Caco-2 (cell line): Measurements from ENCODE around the gene NHSL2. TPM values are rescaled to one million over a fixed set of nuclear protein-coding genes. Genes with fewer than 3 reads are reported as not detected.

Experiments used
- BruUV-seq: library from RNA; stranded (reverse); fragments of 400-500 nt; replicated peaks from 2 replicates; lab custom pipeline; 2021; lab: Mats Ljungman, UMichigan
- CTCF ChIA-PET: fragments of 300-600 bp; sonication (Branson Sonifier 250); formaldehyde crosslinking; loops from one replicate; lab custom pipeline; 2022; ENCODE audit warnings: antibody characterized with exemption; lab: Charles Lee
- POLR2A ChIA-PET: fragments of 300-600 bp; sonication (Branson Sonifier 250); formaldehyde crosslinking; loops from one replicate; lab custom pipeline; 2022; ENCODE audit warnings: antibody characterized with exemption; lab: Charles Lee
- DNase-seq, 2 experiments: peaks; one replicate each; pipeline versions ENCODE4 v3.0.0 to v3.0.0-alpha.2; 2020 to 2022
- H3K27me3 ChIP-seq: replicated peaks from 2 replicates; pipeline ENCODE4 v1.6.0; 2011; ENCODE audit warnings: low read length; ENCODE audit not compliant: control insufficient read depth, insufficient read depth
- H3K36me3 ChIP-seq: 2 replicates; pipeline ENCODE4 v1.5.1; 2011; ENCODE audit warnings: low read length; ENCODE audit not compliant: control insufficient read depth, insufficient read depth
- H3K4me1 ChIP-seq: fragments of 250-450 bp; sonication (Bioruptor Pico); 2 replicates; pipeline ENCODE4 v1.5.1; 2020; ENCODE audit warnings: mild to moderate bottlenecking
- H3K4me3 ChIP-seq: 2 replicates; pipeline ENCODE4 v1.5.1; 2011; ENCODE audit warnings: low read depth, mild to moderate bottlenecking, control low read depth, low read length
- H3K9me3 ChIP-seq: fragments of 250-450 bp; sonication (Bioruptor Pico); 2 replicates; pipeline ENCODE4 v1.5.1; 2020; ENCODE audit warnings: mild to moderate bottlenecking, moderate library complexity
- H3K27ac Mint-ChIP-seq: one replicate; pipeline ENCODE4 v1.8.0; 2022; ENCODE audit warnings: mixed read lengths; ENCODE audit not compliant: unreplicated experiment
- H3K27me3 Mint-ChIP-seq: one replicate; pipeline ENCODE4 v1.8.0; 2022; ENCODE audit warnings: mixed read lengths; ENCODE audit not compliant: insufficient read depth, unreplicated experiment
- H3K36me3 Mint-ChIP-seq: one replicate; pipeline ENCODE4 v1.8.0; 2022; ENCODE audit warnings: mild to moderate bottlenecking, mixed read lengths; ENCODE audit not compliant: insufficient read depth, unreplicated experiment
- H3K4me1 Mint-ChIP-seq: one replicate; pipeline ENCODE4 v1.8.0; 2022; ENCODE audit warnings: low read depth, mixed read lengths; ENCODE audit not compliant: unreplicated experiment
- H3K4me3 Mint-ChIP-seq: one replicate; pipeline ENCODE4 v1.8.0; 2022; ENCODE audit warnings: mild to moderate bottlenecking, moderate library complexity, mixed read lengths; ENCODE audit not compliant: unreplicated experiment
- H3K9me3 Mint-ChIP-seq: one replicate; pipeline ENCODE4 v1.8.0; 2022; ENCODE audit warnings: mixed read lengths; ENCODE audit not compliant: unreplicated experiment
- intact Hi-C: fragments of 100-400 bp; cut with micrococcal nuclease; formaldehyde crosslinking; loops from one replicate; pipeline ENCODE4 v1.10.0; 2022; ENCODE audit not compliant: unreplicated experiment
- total RNA-seq: library from RNA; stranded (reverse); gene quantifications from 2 replicates; pipeline ENCODE4 v1.2.3, GENCODE V29; 2022
- TF ChIP-seq, protein P1 (sequence below), 2 experiments: fragments of 200-600 bp in 1 of 2; IDR thresholded peaks; 1 replicate in 1 of 2; 2 replicates in 1 of 2; pipeline versions ENCODE4 v1.5.1 to v1.8.0; 2011 to 2022; ENCODE audit warnings: antibody characterized with exemption in 1 of 2, control low read depth in 1 of 2, inconsistent platforms in 1 of 2, low read depth in 1 of 2, low read length in 1 of 2, mild to moderate bottlenecking in 1 of 2, moderate library complexity in 1 of 2; ENCODE audit not compliant: insufficient read depth in 1 of 2, severe bottlenecking in 1 of 2, unreplicated experiment in 1 of 2

Gene NHSL2
- total RNA-seq, 1 experiment from 2014 or later: 0.18 TPM

DNA sequence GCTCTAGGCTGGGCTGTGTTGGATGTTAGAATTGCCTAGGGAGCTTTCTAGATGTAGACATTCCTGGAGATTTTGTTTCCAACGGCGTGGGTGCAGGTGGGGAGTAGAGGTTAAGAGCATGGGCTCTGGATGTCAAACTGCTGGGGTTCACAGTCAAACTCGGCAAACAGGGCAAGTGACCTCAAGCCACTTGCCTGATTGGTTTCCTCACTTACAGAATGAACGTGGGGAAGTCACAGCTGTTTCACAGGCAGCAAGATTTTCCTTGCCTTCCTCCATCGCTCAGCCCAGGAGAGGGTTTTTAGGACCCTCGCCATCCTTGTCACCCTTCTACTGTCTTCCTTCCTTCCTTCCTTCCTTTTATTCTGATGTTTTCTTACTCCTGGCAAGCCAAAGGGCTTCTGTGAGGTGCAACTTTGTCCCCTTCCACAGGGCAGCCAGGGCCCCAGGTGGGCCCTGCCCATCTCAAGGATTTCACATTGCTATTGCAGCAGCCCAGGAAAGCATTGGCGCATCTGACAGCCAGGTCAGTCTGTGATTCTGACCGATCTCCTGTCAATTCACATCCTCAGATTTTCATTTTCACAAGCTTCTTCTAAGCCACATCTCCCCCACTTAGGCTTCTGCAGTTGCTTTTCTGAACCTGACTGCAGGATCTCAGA lies 214.0 kb downstream of the NHSL2 start:
- Mint-ChIP-seq H3K4me1 (no peaks in the 10 kb centered on the region), H3K27me3 (no peaks in the 10 kb centered on the region), H3K4me3 (no peak overlapping the region), H3K9me3 (no peaks in the 10 kb centered on the region), H3K36me3 (no peaks in the 10 kb centered on the region), H3K27ac (no peak overlapping the region)
- BruUV-seq: no TSS peak
- Histone ChIP-seq H3K4me1 (no peaks in the 10 kb centered on the region), H3K4me3 (no peak overlapping the region), H3K36me3 (no peaks in the 10 kb centered on the region), H3K9me3 (no peaks in the 10 kb centered on the region), H3K27me3 (no peaks in the 10 kb centered on the region)
- intact Hi-C loops: loop anchor here (5.0 kb wide), 1 partner anchor 42 kb away; no protein-coding TSS in a partner anchor
- DNase-seq: no peak
- TF ChIP-seq, protein P1, sequence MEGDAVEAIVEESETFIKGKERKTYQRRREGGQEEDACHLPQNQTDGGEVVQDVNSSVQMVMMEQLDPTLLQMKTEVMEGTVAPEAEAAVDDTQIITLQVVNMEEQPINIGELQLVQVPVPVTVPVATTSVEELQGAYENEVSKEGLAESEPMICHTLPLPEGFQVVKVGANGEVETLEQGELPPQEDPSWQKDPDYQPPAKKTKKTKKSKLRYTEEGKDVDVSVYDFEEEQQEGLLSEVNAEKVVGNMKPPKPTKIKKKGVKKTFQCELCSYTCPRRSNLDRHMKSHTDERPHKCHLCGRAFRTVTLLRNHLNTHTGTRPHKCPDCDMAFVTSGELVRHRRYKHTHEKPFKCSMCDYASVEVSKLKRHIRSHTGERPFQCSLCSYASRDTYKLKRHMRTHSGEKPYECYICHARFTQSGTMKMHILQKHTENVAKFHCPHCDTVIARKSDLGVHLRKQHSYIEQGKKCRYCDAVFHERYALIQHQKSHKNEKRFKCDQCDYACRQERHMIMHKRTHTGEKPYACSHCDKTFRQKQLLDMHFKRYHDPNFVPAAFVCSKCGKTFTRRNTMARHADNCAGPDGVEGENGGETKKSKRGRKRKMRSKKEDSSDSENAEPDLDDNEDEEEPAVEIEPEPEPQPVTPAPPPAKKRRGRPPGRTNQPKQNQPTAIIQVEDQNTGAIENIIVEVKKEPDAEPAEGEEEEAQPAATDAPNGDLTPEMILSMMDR (IDR thresholded peaks at IDR 0.05; ENCODE audit: insufficient read depth in 1 of 2, low read depth in 1 of 2, low read length in 1 of 2, severe bottlenecking in 1 of 2, unreplicated experiment in 1 of 2): no peak
- CTCF ChIA-PET: no interaction called here
- POLR2A ChIA-PET: no interaction called here

DNA sequence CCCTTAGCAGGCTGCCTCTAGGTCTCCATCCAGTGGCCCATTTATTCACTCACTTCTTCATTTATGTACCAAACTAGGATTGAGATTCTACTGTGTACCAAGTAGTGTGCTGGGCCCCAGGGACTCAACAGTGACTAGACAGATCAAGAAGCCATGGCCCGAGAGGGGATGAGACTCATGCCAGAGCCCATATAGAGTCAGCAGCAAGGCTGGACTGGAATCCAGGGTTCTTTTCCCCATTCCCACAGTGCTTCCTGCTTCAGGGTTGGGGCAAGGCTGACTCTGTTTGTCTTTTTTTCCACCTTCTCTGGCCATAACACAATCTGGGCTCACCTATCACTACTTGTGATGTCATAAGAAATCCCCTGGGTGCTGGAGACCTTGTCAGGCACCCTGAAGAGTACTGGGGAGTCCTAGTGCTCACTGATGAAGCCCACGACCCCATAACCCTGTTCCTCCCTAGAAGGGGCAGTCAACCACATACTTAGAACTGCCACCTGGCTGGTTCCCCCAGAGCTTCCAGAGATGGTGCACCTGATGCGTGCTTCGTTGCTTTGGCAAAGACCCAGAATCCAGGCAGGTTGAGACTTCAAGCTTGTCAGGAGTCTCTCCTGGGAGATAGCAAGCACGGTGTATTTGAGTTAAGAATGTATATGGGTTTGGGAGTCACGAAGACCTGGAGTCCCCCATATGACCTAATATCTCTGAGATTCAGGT lies 214.8 kb downstream of the NHSL2 start:
- no peaks in the 10 kb centered on the region for H3K9me3 ChIP-seq
- Mint-ChIP-seq H3K9me3 (no peaks in the 10 kb centered on the region), H3K36me3 (no peaks in the 10 kb centered on the region), H3K4me3 (no peak overlapping the region), H3K4me1 (no peaks in the 10 kb centered on the region), H3K27ac (no peak overlapping the region), H3K27me3 (peaks cover 4% of the 10 kb centered on the region)
- TF ChIP-seq, protein P1 (IDR thresholded peaks at IDR 0.05; ENCODE audit: insufficient read depth in 1 of 2, low read depth in 1 of 2, low read length in 1 of 2, severe bottlenecking in 1 of 2, unreplicated experiment in 1 of 2): no peak
- DNase-seq: no peak
- intact Hi-C loops: loop anchor here (1.0 to 5.0 kb wide), 3 partner anchors 43 to 107 kb away; no protein-coding TSS in a partner anchor
- H3K4me1 ChIP-seq: no peaks in the 10 kb centered on the region
- no peaks in the 10 kb centered on the region for H3K27me3 ChIP-seq
- H3K36me3 ChIP-seq: no peaks in the 10 kb centered on the region
- BruUV-seq: no TSS peak
- no peak overlapping the region for H3K4me3 ChIP-seq
- CTCF ChIA-PET: no interaction called here
- POLR2A ChIA-PET: no interaction called here

DNA sequence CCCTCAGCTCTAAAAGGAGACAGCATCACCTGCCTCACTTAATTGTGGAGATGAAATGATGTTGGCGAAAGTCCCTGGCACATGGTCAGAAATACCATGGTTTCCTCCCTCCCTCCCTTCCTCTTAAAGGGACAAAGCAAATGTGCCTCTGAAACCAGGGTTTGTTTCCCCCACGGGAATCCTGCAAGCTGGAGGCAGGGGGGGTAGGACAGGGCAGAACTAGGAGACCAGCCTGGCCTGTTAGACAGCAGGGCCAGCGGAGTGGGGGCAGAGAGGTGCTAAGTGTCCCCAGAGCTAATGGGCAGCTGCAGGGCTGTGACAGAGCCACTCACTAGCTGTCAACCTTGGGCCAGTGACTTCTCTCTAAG lies 215.4 kb downstream of the NHSL2 start:
- intact Hi-C loops: loop anchor here (1.0 to 5.0 kb wide), 3 partner anchors 44 to 108 kb away; no protein-coding TSS in a partner anchor
- no peak overlapping the region for H3K27ac Mint-ChIP-seq
- Histone ChIP-seq H3K27me3 (no peaks in the 10 kb centered on the region), H3K4me3 (no peak overlapping the region), H3K4me1 (no peaks in the 10 kb centered on the region), H3K9me3 (no peaks in the 10 kb centered on the region), H3K36me3 (no peaks in the 10 kb centered on the region)
- no peak for DNase-seq
- ChIA-PET POLR2A (no interaction called here), CTCF (interaction anchor here (0.9 to 1.4 kb wide), 5 partner anchors 44 to 108 kb away, joined by 3 to 5 read pairs (median 4); no protein-coding TSS in a partner anchor)
- no peaks in the 10 kb centered on the region for H3K36me3 Mint-ChIP-seq
- no peak overlapping the region for H3K4me3 Mint-ChIP-seq
- no peaks in the 10 kb centered on the region for H3K9me3 Mint-ChIP-seq
- H3K27me3 Mint-ChIP-seq: peaks cover 4% of the 10 kb centered on the region
- BruUV-seq: no TSS peak
- TF ChIP-seq, protein P1 (IDR thresholded peaks at IDR 0.05; ENCODE audit: insufficient read depth in 1 of 2, low read depth in 1 of 2, low read length in 1 of 2, severe bottlenecking in 1 of 2, unreplicated experiment in 1 of 2): no peak
- no peaks in the 10 kb centered on the region for H3K4me1 Mint-ChIP-seq
